Neural progenitor cell (in vitro differentiated cells): Measurements from ENCODE around the gene DLGAP3.

Source experiments
- CTCF ChIP-seq: fragments of 200-600 bp; sonication (generic); IDR thresholded peaks from 2 replicates; pipeline ENCODE4 v1.5.1; 2017; ENCODE audit warnings: antibody characterized with exemption, mild to moderate bottlenecking
- EZH2 ChIP-seq: fragments of 200-600 bp; sonication (generic); IDR thresholded peaks from 2 replicates; pipeline ENCODE4 v1.6.1; 2017; ENCODE audit warnings: antibody characterized with exemption, mild to moderate bottlenecking, moderate library complexity
- EZH2phosphoT487 ChIP-seq: fragments of 200-600 bp; sonication (generic); IDR thresholded peaks from 2 replicates; pipeline ENCODE4 v1.6.1; 2017; ENCODE audit warnings: antibody characterized with exemption

GRCh38 chr1:34866762-34867109, 62.7 kb downstream of the DLGAP3 start:
- TF ChIP-seq CTCF (no peak), EZH2 (no peak), EZH2phosphoT487 (no peak)
